ENCODE measurements around the gene PPP1R15B. TPM values are rescaled to one million over a fixed set of nuclear protein-coding genes. Genes with fewer than 3 reads are reported as not detected.
"Not testable (repeated sequence)": the region's sequence is repeated elsewhere in the genome, so short reads cannot be mapped to it uniquely, and the experiment has no call there.

Gene PPP1R15B
- total RNA-seq, 1 donor from 2014 or later = 23.4 TPM

DNA sequence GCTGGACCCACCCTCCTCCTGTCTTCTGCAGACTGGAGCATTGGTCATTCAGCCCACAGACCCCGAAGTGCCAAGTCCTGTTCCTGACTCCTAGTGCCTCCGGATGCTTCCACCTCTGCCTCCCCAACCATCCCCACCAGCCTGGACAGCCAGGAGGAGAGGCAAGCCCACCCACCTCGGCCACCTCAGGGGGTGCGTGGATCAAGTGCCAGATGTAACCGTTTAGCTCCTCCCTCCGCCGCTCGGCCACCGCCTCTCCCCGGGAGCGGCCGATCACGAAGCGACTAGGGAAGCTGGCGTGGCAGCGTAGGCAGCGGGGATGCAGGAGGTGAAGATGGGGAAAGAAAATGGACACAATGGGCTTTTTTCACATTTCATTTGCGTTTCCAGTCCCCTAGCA, 18.1 kb upstream of the PPP1R15B start:
- no peaks in the 10 kb centered on the region for H3K27me3 ChIP-seq (ENCODE audit: control insufficient read depth, insufficient read depth, low read length)
- no peak for FAIRE-seq
- no peak for DNase-seq (ENCODE audit: low read depth)
- H3K4me3 ChIP-seq (ENCODE audit: low read depth, low read length) = no peak overlapping the region
- no peak for TF ChIP-seq CTCF (IDR thresholded peaks at IDR 0.05; ENCODE audit: insufficient read depth, low read length, severe bottlenecking)
- peaks cover 13% of the 10 kb centered on the region for H3K36me3 ChIP-seq (ENCODE audit: control insufficient read depth, insufficient read depth, low read length)

- H3K27me3 ChIP-seq (ENCODE audit: control insufficient read depth, insufficient read depth, low read length) = no peaks in the 10 kb centered on the region
- FAIRE-seq (no peak), DNase-seq (ENCODE audit: low read depth) (no peak)
- no peak for TF ChIP-seq CTCF (IDR thresholded peaks at IDR 0.05; ENCODE audit: insufficient read depth, low read length, severe bottlenecking)
- H3K36me3 ChIP-seq (ENCODE audit: control insufficient read depth, insufficient read depth, low read length) = peaks cover 8% of the 10 kb centered on the region
- no peak overlapping the region for H3K4me3 ChIP-seq (ENCODE audit: low read depth, low read length)
Observed at GRCh38 chr1:204426971-204427701, 15.5 kb upstream of the PPP1R15B start.

DNA sequence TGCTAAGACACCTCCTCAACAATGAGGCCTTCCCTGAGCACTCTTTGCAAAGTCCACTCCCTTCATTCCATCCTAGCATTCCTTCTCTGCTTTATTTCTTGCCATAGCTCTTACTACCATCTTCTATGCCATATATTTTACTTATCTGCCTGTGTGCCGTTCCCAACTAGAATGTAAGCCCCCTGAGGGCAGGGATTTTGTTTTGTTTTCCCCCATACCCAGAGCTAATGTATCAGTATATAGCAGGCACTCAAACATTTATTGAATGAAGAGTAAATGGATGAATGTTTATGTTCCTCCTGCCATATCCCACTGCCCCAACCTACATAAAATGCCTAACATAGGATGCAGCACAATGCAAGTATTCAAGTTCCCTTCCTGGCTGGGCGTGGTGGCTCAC, 14.9 kb upstream of the PPP1R15B start:
- FAIRE-seq (no peak), DNase-seq (ENCODE audit: low read depth) (no peak)
- no peak for TF ChIP-seq CTCF (IDR thresholded peaks at IDR 0.05; ENCODE audit: insufficient read depth, low read length, severe bottlenecking)
- Histone ChIP-seq H3K27me3 (ENCODE audit: control insufficient read depth, insufficient read depth, low read length) (no peaks in the 10 kb centered on the region), H3K36me3 (ENCODE audit: control insufficient read depth, insufficient read depth, low read length) (peaks cover 4% of the 10 kb centered on the region), H3K4me3 (ENCODE audit: low read depth, low read length) (no peak overlapping the region)

- Histone ChIP-seq H3K36me3 (ENCODE audit: control insufficient read depth, insufficient read depth, low read length) (peaks cover 4% of the 10 kb centered on the region), H3K27me3 (ENCODE audit: control insufficient read depth, insufficient read depth, low read length) (no peaks in the 10 kb centered on the region), H3K4me3 (ENCODE audit: low read depth, low read length) (no peak overlapping the region)
- no peak for FAIRE-seq
- no peak for TF ChIP-seq CTCF (IDR thresholded peaks at IDR 0.05; ENCODE audit: insufficient read depth, low read length, severe bottlenecking)
- DNase-seq (ENCODE audit: low read depth) = peak; percentile 91
Observed at GRCh38 chr1:204426035-204426436, 14.4 kb upstream of the PPP1R15B start.

DNA sequence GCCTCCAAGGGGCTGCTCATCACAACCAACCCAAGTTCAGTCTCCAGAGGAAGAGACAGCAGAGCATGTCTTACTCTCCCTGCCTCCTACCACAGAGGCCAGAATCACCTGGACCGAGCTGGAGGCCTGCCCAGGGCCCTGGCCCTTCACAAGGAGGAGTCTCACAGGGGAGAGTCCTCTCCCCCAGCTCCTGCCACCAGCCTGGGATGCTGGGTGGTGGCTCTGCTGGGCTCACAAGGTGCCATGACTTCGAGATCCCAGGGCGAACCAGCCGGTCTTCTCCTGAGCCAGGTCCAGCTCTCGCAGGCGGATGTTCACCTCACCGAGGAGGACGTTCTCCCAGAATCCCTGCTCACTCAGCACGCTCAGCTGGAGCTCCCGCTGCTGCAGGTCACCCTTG, 13.0 kb upstream of the PPP1R15B start:
- TF ChIP-seq CTCF (IDR thresholded peaks at IDR 0.05; ENCODE audit: insufficient read depth, low read length, severe bottlenecking) = no peak
- peaks cover 4% of the 10 kb centered on the region for H3K36me3 ChIP-seq (ENCODE audit: control insufficient read depth, insufficient read depth, low read length)
- FAIRE-seq (no peak), DNase-seq (ENCODE audit: low read depth) (no peak)
- no peaks in the 10 kb centered on the region for H3K27me3 ChIP-seq (ENCODE audit: control insufficient read depth, insufficient read depth, low read length)
- no peak overlapping the region for H3K4me3 ChIP-seq (ENCODE audit: low read depth, low read length)

DNA sequence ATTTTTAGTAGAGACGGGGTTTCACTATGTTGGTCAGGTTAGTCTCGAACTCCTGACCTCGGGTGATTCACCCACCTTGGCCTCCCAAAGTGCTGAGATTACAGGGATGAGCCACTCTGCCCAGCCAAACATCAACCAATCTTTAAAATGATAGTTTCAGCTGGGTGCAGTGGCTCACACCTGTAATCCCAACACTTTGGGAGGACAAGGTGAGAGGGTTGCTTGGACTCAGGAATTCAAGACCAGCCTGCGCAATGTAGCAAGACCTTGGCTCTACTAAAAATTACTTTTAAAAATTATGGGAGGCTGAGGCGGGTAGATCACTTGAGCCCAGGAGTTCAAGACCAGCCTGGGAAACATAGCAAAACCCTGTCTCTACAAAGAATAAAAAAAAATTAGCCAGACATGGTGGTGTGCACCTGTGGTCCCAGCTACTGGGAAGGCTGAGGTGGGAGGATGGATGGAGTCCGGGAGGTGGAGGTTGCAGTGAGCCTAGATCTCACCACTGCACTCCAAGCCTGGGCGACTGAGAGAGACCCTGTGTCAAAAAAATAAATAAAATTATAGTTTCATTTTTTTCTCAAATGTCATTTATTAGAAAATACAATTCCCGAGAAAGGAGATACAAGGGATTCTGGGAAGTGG, 10.6 kb upstream of the PPP1R15B start:
- H3K27me3 ChIP-seq (ENCODE audit: control insufficient read depth, insufficient read depth, low read length); FAIRE-seq; H3K36me3 ChIP-seq (ENCODE audit: control insufficient read depth, insufficient read depth, low read length); DNase-seq (ENCODE audit: low read depth); H3K4me3 ChIP-seq (ENCODE audit: low read depth, low read length): not testable (repeated sequence)

All from bronchial epithelial cell (primary cell).